ENCODE data around the gene SLC15A2. TPM values are rescaled to one million over a fixed set of nuclear protein-coding genes. Genes with fewer than 3 reads are reported as not detected.

Gene SLC15A2
- total and polyA plus RNA-seq, 7 donors: 0.30 to 1.8 (median 0.52) TPM

GRCh38 chr3:121942116-121942786 lies 48.0 kb downstream of the SLC15A2 start:
- H3K4me1 ChIP-seq: no peaks in the 10 kb centered on the region
- no peak overlapping the region for H3K4me3 ChIP-seq
- DNase-seq: no peak
- no peaks in the 10 kb centered on the region for H3K36me3 ChIP-seq (ENCODE audit: insufficient read depth in 1 of 2, low read depth in 1 of 2)
- ATAC-seq: no peak
- no peaks in the 10 kb centered on the region for H3K27me3 ChIP-seq (ENCODE audit: insufficient read depth in 3 of 3, low read length in 2 of 3)
- 81 to 83% (median 82%) methylated on average over 4 of the region's 4 CpGs for WGBS, 3 donors
- H3K9me3 ChIP-seq: no peaks in the 10 kb centered on the region
- no peak for TF ChIP-seq CTCF (IDR thresholded peaks at IDR 0.05)
- intact Hi-C loops (cut with DNase I): no loop called here
- H3K27ac ChIP-seq: no peak overlapping the region

GRCh38 chr3:121943431-121943830 lies 49.2 kb downstream of the SLC15A2 start:
- TF ChIP-seq CTCF (IDR thresholded peaks at IDR 0.05): no peak
- ATAC-seq (no peak), DNase-seq (no peak)
- Histone ChIP-seq H3K27me3 (ENCODE audit: insufficient read depth in 3 of 3, low read length in 2 of 3) (no peaks in the 10 kb centered on the region), H3K4me3 (no peak overlapping the region), H3K9me3 (no peaks in the 10 kb centered on the region), H3K4me1 (no peaks in the 10 kb centered on the region), H3K27ac (no peak overlapping the region), H3K36me3 (ENCODE audit: insufficient read depth in 1 of 2, low read depth in 1 of 2) (no peaks in the 10 kb centered on the region)
- intact Hi-C loops (cut with DNase I): no loop called here

GRCh38 chr3:121948641-121949040 lies 54.4 kb downstream of the SLC15A2 start:
- Histone ChIP-seq H3K36me3 (ENCODE audit: insufficient read depth in 1 of 2, low read depth in 1 of 2) (no peaks in the 10 kb centered on the region), H3K9me3 (peaks cover 8% of the 10 kb centered on the region), H3K4me1 (no peaks in the 10 kb centered on the region), H3K27ac (no peak overlapping the region), H3K27me3 (ENCODE audit: insufficient read depth in 3 of 3, low read length in 2 of 3) (no peaks in the 10 kb centered on the region), H3K4me3 (no peak overlapping the region)
- WGBS, 3 donors: 86 to 93% (median 89%) methylated on average over 1 of the region's 1 CpG
- DNase-seq (no peak), ATAC-seq (no peak)
- TF ChIP-seq CTCF (IDR thresholded peaks at IDR 0.05): no peak
- intact Hi-C loops (cut with DNase I): no loop called here

- Histone ChIP-seq H3K4me1 (no peaks in the 10 kb centered on the region), H3K27ac (no peak overlapping the region), H3K27me3 (ENCODE audit: insufficient read depth in 3 of 3, low read length in 2 of 3) (no peaks in the 10 kb centered on the region), H3K4me3 (no peak overlapping the region), H3K9me3 (peaks cover 8% of the 10 kb centered on the region), H3K36me3 (ENCODE audit: insufficient read depth in 1 of 2, low read depth in 1 of 2) (no peaks in the 10 kb centered on the region)
- DNase-seq (no peak), ATAC-seq (no peak)
- intact Hi-C loops (cut with DNase I): no loop called here
- no peak for TF ChIP-seq CTCF (IDR thresholded peaks at IDR 0.05)
- WGBS, 3 donors: 0 to 64% (median 37%) methylated on average over 1 of the region's 1 CpG
Observed at GRCh38 chr3:121951291-121951919, 57.2 kb downstream of the SLC15A2 start.

GRCh38 chr3:121956363-121956762 lies 62.2 kb downstream of the SLC15A2 start:
- peaks cover 8% of the 10 kb centered on the region for H3K9me3 ChIP-seq
- ATAC-seq (no peak), DNase-seq (no peak)
- no peaks in the 10 kb centered on the region for H3K27me3 ChIP-seq (ENCODE audit: insufficient read depth in 3 of 3, low read length in 2 of 3)
- intact Hi-C loops (cut with DNase I): no loop called here
- TF ChIP-seq CTCF (IDR thresholded peaks at IDR 0.05): no peak
- H3K36me3 ChIP-seq (ENCODE audit: insufficient read depth in 1 of 2, low read depth in 1 of 2): no peaks in the 10 kb centered on the region
- no peak overlapping the region for H3K27ac ChIP-seq
- no peaks in the 10 kb centered on the region for H3K4me1 ChIP-seq
- 68 to 84% (median 76%) methylated on average over 3 of the region's 3 CpGs for WGBS, 3 donors
- no peak overlapping the region for H3K4me3 ChIP-seq
